GM18519 (cell line): ENCODE measurements around the gene CACNB3.
"Not testable (repeated sequence)": the region's sequence is repeated elsewhere in the genome, so short reads cannot be mapped to it uniquely, and the experiment has no call there.

Experiments
- ATAC-seq: cut with Tn5 transposase; IDR thresholded peaks from one replicate; pipeline ENCODE4 v1.9.1; 2021; ENCODE audit warnings: mild to moderate bottlenecking, moderate library complexity; ENCODE audit not compliant: unreplicated experiment, low FRiP score

CACNB3 gene

DNA sequence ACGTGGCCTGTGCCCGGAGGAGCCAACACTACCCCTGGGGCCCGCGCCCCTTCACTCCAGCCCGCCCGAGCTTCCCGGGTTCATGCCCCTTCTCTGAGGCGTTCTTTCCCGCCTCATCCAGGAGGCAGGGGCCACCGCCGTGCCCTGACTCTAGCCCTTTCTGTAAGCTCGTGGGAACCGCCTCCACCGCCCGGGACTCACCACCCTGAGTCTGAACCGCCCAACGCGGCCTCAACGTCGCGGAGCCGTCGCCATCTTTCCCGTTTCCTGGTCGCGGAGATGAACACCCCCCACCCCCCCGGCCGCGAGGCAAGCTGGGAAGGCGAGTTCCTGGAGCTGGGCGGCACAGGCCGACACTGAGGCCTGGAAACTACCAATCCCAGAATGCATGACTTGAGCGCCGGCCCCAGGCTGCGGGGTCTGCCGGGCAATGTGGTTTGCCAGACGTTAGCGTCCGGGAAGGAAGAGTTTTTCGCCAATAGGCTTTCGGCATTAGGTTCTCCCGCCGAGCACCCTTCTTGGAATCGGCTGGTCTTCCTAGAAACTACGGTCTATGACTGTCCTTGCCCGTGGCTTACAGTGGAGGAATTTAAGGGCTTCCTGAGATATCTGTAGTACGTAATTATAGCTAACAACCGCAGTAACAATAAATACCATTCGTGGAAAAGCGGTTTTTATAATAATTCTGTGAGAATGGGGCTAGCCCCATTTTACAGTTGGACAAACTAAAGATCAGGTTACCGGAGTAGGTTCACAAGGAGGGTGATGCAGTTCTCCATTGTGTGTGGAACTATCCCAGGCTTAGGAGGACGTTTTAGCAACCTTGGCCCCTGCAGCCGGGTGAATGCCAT is 33.8 kb downstream of the CACNB3 start, which contains the start of gene DDX23:
Gene DDX23 (minus strand): TSS at position 281 of the 851 bp plus-strand sequence. CDS start 6,381 bp downstream, outside the sequence.
- peak; percentile 87 for ATAC-seq

DNA sequence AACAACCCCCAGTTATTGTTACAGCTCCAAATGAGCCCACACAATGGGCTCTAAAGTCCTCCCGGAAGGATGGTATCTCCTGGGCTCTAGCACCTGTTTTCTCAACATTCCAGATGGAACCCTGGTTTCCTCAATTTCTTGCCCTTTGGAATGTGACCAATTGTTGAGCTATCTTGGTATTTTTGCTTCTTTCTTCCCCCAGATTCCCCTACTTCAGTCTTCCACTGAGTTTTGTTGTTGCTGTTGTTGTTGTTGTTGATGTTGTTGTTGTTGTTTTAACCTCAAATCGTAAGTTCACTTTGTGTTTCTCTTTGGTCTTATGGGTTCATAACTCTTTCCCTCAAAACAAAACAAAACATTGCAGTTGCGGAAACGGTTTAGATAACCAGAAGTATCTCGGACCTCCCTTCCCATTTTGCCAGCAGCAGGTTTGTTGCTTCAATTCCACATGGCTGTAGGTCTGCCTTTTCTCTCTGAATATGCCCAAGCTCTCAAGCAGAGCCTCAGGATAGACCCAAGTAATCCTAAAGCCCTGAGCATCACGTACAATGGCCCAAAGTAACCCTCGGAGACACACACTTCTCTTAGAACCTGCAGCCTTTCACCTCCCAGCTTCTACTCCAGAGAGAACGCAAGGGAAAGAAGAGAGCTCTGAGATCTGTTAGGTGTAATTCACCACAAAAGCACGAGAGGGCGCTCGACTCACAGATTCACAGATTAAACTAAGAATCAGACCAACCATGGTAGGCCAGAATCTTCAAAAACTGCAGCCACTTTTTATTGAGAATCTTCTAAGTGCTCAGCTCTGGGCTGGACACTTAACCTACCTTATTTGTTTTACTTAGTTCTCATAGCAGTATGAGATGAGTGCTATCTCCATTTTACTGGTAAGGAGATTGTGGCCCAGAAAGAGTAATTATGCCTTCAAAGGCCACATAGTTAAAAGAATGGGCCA is 34.7 kb downstream of the CACNB3 start:
- ATAC-seq = no peak

DNA sequence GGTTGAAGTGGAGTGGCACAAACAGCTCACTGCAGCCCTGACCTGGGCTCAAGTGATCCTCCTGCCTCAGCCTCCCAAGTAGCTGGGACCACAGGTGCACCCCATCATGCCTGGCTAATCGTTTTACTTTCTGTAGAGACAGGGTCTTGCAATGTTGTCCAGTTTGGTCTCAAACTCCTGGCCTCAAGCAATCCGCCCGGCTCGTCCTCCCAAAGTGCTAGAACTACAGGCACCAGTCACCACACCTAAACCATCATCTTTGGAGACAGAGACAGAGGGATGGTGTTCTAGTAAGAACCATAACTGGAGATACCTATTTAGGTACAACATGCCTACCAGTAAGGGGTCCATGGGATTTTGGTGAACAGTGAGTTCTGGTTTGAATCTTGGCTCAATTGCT is 36.2 kb downstream of the CACNB3 start:
- no peak for ATAC-seq

- ATAC-seq = not testable (repeated sequence)
Observed at GRCh38 chr12:48854932-48855331, 36.6 kb downstream of the CACNB3 start.

DNA sequence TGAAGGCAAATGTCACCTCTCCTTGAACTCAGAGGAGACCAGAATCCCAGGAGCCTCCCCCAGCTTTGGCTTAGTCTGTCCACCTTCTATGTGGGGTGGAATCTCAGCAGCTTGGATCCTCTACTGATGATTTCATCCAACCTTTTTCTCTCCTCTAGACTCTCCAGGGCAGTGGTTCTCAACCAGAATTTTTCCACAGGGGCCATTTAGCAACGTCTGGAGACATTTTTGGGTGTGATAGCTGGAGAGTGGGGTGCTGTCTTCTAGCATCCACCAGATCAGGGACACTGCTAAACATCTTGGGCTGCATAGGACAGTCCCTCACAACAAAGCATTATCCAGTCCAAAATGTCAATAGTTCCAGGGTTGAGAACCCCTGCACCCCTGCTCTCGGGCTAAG is 38.1 kb downstream of the CACNB3 start:
- ATAC-seq = no peak

DNA sequence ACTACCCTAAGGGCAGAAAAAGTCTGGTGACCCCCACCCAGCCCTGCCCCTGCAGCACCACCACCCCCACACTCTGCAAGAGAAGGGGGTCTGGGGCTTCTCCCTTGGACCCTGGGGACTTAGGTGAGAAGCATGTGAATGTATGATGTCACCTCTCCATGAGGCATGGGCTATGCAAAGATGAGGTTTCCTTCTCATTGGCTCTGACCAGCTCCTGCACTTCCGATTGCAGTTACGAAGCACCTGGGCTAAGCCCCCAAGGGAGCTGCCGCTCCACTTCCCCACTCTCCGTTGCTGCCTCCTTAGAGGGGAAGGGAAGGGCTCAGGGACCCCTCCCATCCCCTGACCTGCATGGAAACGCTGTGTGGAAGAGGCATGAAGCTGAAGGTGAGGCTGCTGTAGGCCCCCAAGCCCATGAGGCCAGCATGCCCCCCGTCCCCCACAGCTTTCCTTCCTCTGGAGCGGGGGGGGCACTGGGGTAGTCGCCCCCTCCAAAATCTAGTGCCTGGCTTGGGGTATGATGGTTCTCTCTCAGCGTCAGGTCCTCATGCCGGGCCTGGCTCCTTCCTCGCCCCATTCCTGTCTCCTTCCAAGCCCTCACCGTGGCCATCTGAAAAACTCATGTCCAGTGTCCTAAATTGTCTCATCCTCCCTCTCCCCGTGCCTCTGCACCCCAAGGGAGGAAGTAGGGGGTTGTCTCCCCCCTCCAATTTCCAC is 39.1 kb downstream of the CACNB3 start:
- ATAC-seq = no peak

DNA sequence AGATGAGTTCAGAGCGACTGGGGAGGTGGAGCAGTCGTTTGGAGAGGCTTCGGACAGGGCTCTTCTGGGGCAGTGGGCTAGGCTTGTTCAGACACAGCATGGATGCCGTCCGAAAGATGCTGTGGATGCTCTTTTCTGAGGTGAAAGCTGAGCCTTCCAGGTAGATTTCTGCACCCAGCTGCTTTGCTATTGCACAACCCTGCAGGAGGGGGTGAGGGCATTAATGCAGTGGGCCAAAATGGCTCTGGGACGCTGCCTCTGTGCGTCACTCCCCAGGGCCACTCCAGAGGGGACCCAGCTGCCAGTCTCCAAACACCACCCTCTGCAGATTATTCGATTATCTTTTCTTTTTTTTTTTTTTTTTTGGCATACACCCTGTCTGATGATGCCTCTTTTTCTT is 39.7 kb downstream of the CACNB3 start:
- ATAC-seq = no peak

GRCh38 chr12:48859607-48860006 is 41.3 kb downstream of the CACNB3 start:
- no peak for ATAC-seq

DNA sequence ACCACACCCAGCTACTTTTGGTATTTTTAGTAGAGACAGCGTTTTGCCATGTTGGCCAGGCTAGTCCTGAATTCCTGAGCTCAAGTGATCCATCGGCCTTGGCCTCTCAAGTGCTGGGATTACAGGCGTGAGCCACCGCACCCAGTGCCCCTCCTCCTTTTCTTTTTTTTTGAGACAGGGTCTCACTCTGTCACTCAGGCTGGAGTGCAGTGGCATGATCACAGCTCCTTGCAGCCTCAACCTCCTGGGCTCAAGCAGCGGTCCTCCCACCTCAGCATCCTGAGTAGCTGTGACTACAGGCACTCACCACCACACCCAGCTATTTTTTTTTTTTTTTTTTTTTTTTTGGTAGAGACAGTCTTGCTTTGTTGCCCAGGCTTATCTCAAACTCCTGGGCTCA is 41.9 kb downstream of the CACNB3 start:
- ATAC-seq = not testable (repeated sequence)

DNA sequence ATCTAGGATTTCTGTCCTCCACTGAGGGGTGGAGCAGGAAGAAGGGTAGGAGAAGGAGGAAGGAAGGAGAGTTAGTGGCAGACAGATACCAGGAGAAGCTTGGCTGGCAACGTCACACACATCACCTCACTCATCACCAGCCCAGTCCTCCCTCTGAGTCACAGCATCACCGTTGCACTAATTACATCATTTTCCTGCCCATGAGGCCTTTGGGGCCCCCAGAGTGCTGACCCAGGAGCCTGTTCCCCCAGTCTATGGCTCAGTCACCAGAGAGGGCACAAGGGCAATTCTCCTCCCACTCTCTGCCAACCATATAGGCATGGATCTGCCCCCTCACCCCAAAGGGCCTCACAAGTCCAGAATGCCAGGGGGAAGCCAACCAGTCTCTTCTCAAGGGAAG is 42.8 kb downstream of the CACNB3 start:
- no peak for ATAC-seq

GRCh38 chr12:48862760-48863159 is 44.5 kb downstream of the CACNB3 start:
- no peak for ATAC-seq

DNA sequence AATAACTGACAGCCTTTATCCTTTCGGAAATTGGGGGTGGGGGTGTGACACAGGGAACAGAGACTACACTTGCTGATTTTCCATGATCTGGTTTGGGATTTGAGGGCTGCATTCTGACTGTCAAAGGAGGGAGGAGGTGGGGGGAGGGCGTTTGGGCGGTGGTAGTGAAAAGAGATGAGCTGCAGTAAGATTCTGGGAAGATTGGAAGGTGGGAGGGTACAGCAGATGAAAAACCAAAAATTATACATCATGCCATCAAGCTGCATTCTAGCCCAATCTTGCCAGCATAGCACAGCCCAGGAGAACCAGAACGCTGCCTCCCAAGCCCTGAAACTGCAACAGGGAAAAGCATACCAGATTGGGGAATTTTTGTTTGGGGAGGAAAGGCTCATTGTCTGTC is 45.0 kb downstream of the CACNB3 start:
- no peak for ATAC-seq

DNA sequence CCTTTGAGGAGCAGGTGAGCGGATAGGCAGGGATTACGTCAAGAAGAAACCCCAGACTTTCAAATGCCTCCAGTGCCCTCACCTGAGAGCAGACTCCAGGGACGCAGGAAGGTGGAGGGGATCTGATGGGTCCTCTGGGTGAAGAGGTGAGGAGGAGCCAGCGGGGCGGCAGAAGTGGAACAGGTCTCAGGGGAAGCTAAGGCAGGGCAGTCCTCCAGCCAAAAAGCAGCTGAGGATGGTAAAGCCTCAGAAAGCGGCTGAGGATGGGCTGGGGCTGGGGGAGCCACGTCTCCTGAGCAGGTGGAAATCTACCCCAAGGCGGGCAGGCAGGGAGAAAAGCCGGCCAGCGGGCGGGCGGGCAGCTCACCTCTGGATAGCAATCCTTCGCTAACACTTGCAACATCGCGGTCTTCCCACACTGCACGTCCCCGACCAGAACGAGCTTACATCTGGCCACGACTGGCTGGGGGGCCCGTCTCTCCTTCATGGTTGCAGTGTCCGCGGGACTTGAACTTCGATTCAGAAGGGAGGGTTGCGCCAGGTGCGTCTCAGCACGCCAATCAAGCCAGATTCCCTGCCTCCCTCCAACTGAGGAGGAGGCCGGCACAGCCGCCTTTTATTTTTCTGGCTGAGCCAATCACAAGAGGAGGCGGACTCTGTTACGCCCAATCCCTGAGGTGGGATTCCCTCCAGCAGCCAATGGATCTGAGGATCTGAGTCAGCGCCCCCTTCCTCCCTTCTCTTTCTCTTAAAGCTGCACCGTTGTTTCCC is 47.2 kb downstream of the CACNB3 start, which contains the start of gene RND1:
Gene RND1 (minus strand): TSS at position 590 of the 771 bp plus-strand sequence. CDS start 103 bp downstream, at position 487.
- ATAC-seq = peak; percentile 72

- no peak for ATAC-seq
Observed at GRCh38 chr12:48866052-48866711, 47.9 kb downstream of the CACNB3 start.

GRCh38 chr12:48868451-48868850 is 50.2 kb downstream of the CACNB3 start:
- no peak for ATAC-seq

DNA sequence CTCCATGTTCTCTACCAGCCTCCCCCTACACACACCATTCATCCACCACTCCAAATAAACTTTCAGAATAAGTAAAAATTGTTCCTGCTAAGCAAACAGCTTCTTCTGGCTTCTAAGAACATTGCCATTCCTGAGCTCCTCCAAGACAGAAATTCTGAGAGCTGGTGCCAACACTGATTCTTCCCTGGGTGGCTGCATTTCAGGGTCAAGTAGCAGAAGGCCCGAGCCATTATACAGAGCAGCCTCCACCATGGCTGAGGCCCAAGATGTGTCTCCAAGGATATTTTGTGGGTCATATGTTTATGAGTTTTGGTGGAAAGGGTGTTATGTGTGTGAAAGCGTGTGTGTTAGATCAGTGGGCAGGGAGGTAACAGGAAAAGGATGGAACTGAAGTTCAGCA is 50.9 kb downstream of the CACNB3 start:
- no peak for ATAC-seq

DNA sequence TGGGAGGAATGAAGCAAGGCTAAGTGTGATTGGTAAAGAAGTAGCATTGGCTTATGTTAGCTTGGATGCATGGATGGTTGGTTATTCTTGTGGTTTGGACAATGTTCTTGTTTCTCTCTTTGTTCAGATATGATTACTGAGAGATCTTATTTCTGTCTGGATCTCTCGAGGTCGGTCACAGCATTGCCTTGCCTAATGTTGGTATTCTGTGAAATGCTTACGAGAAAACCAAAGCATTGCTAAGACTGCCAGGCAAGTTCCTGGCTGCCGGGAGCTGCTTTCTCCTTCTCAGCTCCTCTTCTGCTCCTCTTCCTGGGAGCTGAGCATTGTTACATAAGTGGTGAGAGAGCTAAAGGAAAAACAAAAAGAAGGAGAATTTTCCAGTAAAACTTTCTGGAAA is 54.8 kb downstream of the CACNB3 start:
- ATAC-seq = no peak

- not testable (repeated sequence) for ATAC-seq
Observed at GRCh38 chr12:48873534-48873933, 55.2 kb downstream of the CACNB3 start.

GRCh38 chr12:48875944-48876515 is 57.7 kb downstream of the CACNB3 start:
- no peak for ATAC-seq
